Astrocyte (in vitro differentiated cells and primary cell): Measurements from ENCODE around the gene ANGPTL3. TPM values are rescaled to one million over a fixed set of nuclear protein-coding genes. Genes with fewer than 3 reads are reported as not detected.

Experiments
- DNase-seq: peaks from one replicate; pipeline ENCODE4 v3.0.0-alpha.2; 2010; ENCODE audit warnings: low read depth
- FAIRE-seq: peaks from 2 replicates; lab custom pipeline; 2011; peaks lifted over from hg19 to GRCh38; lab: Jason Lieb, UNC
- H2AFZ ChIP-seq: 2 replicates; pipeline ENCODE4 v1.6.0; 2012; ENCODE audit warnings: low read depth, low read length, inconsistent platforms
- H3K27ac ChIP-seq: 2 replicates; pipeline ENCODE4 v1.5.1; 2011; ENCODE audit warnings: low read depth, low read length, inconsistent platforms
- H3K27me3 ChIP-seq: 2 replicates; pipeline ENCODE4 v1.6.0; 2011; ENCODE audit warnings: low read length, inconsistent platforms; ENCODE audit not compliant: insufficient read depth
- H3K36me3 ChIP-seq: 2 replicates; pipeline ENCODE4 v1.5.1; 2011; ENCODE audit warnings: low read length, inconsistent platforms; ENCODE audit not compliant: insufficient read depth
- H3K4me1 ChIP-seq: 2 replicates; pipeline ENCODE4 v1.5.1; 2011; ENCODE audit warnings: low read length, inconsistent platforms; ENCODE audit not compliant: insufficient read depth
- H3K4me2 ChIP-seq: 2 replicates; pipeline ENCODE4 v1.6.0; 2012; ENCODE audit warnings: low read length, inconsistent platforms
- H3K4me3 ChIP-seq: 2 replicates; pipeline ENCODE4 v1.5.1; 2011; ENCODE audit warnings: low read depth, mild to moderate bottlenecking, low read length, inconsistent platforms; ENCODE audit not compliant: insufficient read depth
- H3K79me2 ChIP-seq: 2 replicates; pipeline ENCODE4 v1.6.0; 2012; ENCODE audit warnings: mild to moderate bottlenecking, low read length, inconsistent platforms; ENCODE audit not compliant: insufficient read depth
- H3K9ac ChIP-seq: 2 replicates; pipeline ENCODE4 v1.6.0; 2012; ENCODE audit warnings: mild to moderate bottlenecking, low read length, inconsistent platforms
- H3K9me3 ChIP-seq: 2 replicates; pipeline ENCODE4 v1.5.1; 2012; ENCODE audit warnings: low read depth, mild to moderate bottlenecking, low read length, inconsistent platforms; ENCODE audit not compliant: insufficient read depth
- H4K20me1 ChIP-seq: 2 replicates; pipeline ENCODE4 v1.6.0; 2012; ENCODE audit warnings: low read length, inconsistent platforms; ENCODE audit not compliant: insufficient read depth
- H3K27ac Mint-ChIP-seq: one replicate; pipeline ENCODE4 v1.8.0; 2021; ENCODE audit warnings: mild to moderate bottlenecking, mixed read lengths; ENCODE audit not compliant: unreplicated experiment
- H3K27me3 Mint-ChIP-seq: one replicate; pipeline ENCODE4 v1.8.0; 2021; ENCODE audit warnings: low read depth, mixed read lengths; ENCODE audit not compliant: unreplicated experiment
- H3K36me3 Mint-ChIP-seq: one replicate; pipeline ENCODE4 v1.8.0; 2021; ENCODE audit warnings: low read depth, mixed read lengths; ENCODE audit not compliant: unreplicated experiment
- H3K4me1 Mint-ChIP-seq: one replicate; pipeline ENCODE4 v1.8.0; 2021; ENCODE audit warnings: low read depth, mixed read lengths; ENCODE audit not compliant: unreplicated experiment
- H3K4me3 Mint-ChIP-seq: one replicate; pipeline ENCODE4 v1.8.0; 2021; ENCODE audit warnings: mild to moderate bottlenecking, moderate library complexity, mixed read lengths; ENCODE audit not compliant: unreplicated experiment
- H3K9me3 Mint-ChIP-seq: one replicate; pipeline ENCODE4 v1.8.0; 2021; ENCODE audit warnings: mild to moderate bottlenecking, mixed read lengths; ENCODE audit not compliant: unreplicated experiment
- EZH2 ChIP-seq: IDR thresholded peaks from 2 replicates; pipeline ENCODE4 v1.6.1; 2012; ENCODE audit warnings: mild to moderate bottlenecking, low read length, inconsistent platforms; ENCODE audit not compliant: insufficient read depth
- total RNA-seq: library from RNA; stranded (reverse); gene quantifications from 2 replicates; pipeline ENCODE4 v1.2.1, GENCODE V29; 2021
- TF ChIP-seq, protein P1 (sequence below): IDR thresholded peaks from 2 replicates; pipeline ENCODE4 v1.5.1; 2011; ENCODE audit warnings: low read depth, mild to moderate bottlenecking, inconsistent platforms, low read length, moderate library complexity; ENCODE audit not compliant: insufficient read depth

The ANGPTL3 gene
- total RNA-seq, 1 donor from 2014 or later: not detected

DNA sequence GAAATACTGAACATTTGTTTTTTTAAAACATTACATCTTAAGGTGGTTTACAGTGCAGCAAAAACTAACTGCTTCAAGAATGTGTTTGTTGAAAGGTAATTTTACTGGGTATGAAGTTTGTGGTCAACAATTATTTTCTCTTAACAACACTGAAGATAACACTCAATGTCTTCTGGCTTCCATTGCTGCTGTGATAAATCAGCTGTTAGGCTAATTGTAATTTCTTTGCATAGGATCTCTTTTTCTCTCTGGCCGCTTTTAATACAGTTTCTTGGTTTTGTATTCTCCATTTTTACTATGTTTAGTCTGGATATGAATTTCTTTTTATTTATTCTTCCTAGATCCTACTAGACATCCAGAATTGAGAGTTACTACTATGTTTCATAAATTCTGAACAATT, 46.0 kb downstream of the ANGPTL3 start:
- FAIRE-seq: no peak
- no peak overlapping the region for H3K9ac ChIP-seq
- no peak overlapping the region for H3K4me3 ChIP-seq
- no peak overlapping the region for H3K4me2 ChIP-seq
- no peaks in the 10 kb centered on the region for H3K9me3 ChIP-seq
- no peaks in the 10 kb centered on the region for H3K27me3 ChIP-seq
- H3K4me1 Mint-ChIP-seq: no peaks in the 10 kb centered on the region
- no peaks in the 10 kb centered on the region for H4K20me1 ChIP-seq
- no peaks in the 10 kb centered on the region for H3K79me2 ChIP-seq
- H3K27ac ChIP-seq: no peak overlapping the region
- peaks cover 34% of the 10 kb centered on the region for H3K36me3 Mint-ChIP-seq
- peaks cover 25% of the 10 kb centered on the region for H3K36me3 ChIP-seq
- H3K4me1 ChIP-seq: no peaks in the 10 kb centered on the region
- H2AFZ ChIP-seq: no peak overlapping the region
- no peaks in the 10 kb centered on the region for H3K27me3 Mint-ChIP-seq
- peaks cover 6% of the 10 kb centered on the region for H3K9me3 Mint-ChIP-seq
- no peak for DNase-seq
- no peak overlapping the region for H3K27ac Mint-ChIP-seq
- no peak for TF ChIP-seq EZH2
- TF ChIP-seq, protein P1, sequence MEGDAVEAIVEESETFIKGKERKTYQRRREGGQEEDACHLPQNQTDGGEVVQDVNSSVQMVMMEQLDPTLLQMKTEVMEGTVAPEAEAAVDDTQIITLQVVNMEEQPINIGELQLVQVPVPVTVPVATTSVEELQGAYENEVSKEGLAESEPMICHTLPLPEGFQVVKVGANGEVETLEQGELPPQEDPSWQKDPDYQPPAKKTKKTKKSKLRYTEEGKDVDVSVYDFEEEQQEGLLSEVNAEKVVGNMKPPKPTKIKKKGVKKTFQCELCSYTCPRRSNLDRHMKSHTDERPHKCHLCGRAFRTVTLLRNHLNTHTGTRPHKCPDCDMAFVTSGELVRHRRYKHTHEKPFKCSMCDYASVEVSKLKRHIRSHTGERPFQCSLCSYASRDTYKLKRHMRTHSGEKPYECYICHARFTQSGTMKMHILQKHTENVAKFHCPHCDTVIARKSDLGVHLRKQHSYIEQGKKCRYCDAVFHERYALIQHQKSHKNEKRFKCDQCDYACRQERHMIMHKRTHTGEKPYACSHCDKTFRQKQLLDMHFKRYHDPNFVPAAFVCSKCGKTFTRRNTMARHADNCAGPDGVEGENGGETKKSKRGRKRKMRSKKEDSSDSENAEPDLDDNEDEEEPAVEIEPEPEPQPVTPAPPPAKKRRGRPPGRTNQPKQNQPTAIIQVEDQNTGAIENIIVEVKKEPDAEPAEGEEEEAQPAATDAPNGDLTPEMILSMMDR: no peak
- no peak overlapping the region for H3K4me3 Mint-ChIP-seq

DNA sequence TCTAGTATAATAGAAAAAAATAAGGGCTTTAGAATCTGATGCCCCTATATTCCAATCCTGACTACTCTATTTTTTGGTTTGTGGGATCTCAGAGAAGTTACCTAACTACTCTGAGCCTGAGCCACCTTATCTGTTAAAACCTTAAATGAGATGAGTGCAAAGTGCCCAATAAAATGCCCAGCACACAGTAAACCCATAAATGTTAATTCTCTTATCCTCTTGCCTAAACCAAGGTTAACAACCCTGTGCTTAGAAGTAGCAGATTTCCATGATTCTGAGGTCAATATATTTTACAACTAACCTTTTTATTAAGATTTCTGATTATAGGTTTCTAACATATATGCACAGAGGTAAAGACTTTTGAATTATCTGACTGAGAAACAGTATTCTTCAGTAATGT, 55.1 kb downstream of the ANGPTL3 start:
- Histone ChIP-seq H3K4me3 (no peak overlapping the region), H3K79me2 (peaks cover 27% of the 10 kb centered on the region), H3K27me3 (no peaks in the 10 kb centered on the region), H3K4me1 (no peaks in the 10 kb centered on the region), H3K36me3 (peaks cover 9% of the 10 kb centered on the region), H3K27ac (no peak overlapping the region), H4K20me1 (peaks cover 4% of the 10 kb centered on the region), H3K9me3 (no peaks in the 10 kb centered on the region), H3K9ac (no peak overlapping the region), H2AFZ (no peak overlapping the region), H3K4me2 (no peak overlapping the region)
- Mint-ChIP-seq H3K4me1 (no peaks in the 10 kb centered on the region), H3K27ac (no peak overlapping the region), H3K4me3 (no peak overlapping the region), H3K27me3 (no peaks in the 10 kb centered on the region), H3K36me3 (peaks cover 6% of the 10 kb centered on the region), H3K9me3 (no peaks in the 10 kb centered on the region)
- no peak for DNase-seq
- TF ChIP-seq, protein P1: no peak
- no peak for TF ChIP-seq EZH2
- FAIRE-seq: no peak

DNA sequence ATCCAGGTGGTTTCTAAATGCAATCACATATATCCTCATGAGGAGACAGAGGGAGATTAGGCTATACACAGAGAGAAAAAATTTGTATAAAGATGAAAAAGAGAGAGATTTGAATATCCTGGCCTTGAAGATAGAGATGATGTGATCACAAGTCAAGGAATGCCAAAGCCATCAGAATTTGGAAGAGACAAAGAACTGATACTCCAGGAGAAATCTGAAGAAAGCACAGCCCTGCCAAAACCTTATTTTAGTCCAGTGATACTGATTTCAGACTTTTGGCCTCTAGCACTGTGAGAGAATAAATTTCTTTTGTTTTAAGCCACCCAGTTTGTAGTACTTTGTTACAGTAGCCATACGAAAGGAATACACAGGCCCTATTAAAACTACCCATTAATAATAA, 57.4 kb downstream of the ANGPTL3 start:
- Mint-ChIP-seq H3K27ac (no peak overlapping the region), H3K4me3 (no peak overlapping the region), H3K36me3 (peaks cover 7% of the 10 kb centered on the region), H3K4me1 (no peaks in the 10 kb centered on the region), H3K9me3 (no peaks in the 10 kb centered on the region), H3K27me3 (no peaks in the 10 kb centered on the region)
- Histone ChIP-seq H4K20me1 (peaks cover 7% of the 10 kb centered on the region), H3K36me3 (peaks cover 7% of the 10 kb centered on the region), H3K4me3 (no peak overlapping the region), H2AFZ (no peak overlapping the region), H3K27me3 (no peaks in the 10 kb centered on the region), H3K27ac (no peak overlapping the region), H3K9ac (no peak overlapping the region), H3K9me3 (no peaks in the 10 kb centered on the region), H3K79me2 (peaks cover 48% of the 10 kb centered on the region), H3K4me2 (no peak overlapping the region), H3K4me1 (no peaks in the 10 kb centered on the region)
- DNase-seq: no peak
- TF ChIP-seq EZH2: no peak
- TF ChIP-seq, protein P1: no peak
- FAIRE-seq: no peak

Other genes with a start within 250 kb of the ANGPTL3 start
- 11.4 and 12.8 TPM in 2 replicates for gene USP1, start 160.5 kb upstream of the ANGPTL3 start, total RNA-seq
- 68.7 and 71.2 TPM in 2 replicates for gene DOCK7, start 90.9 kb downstream of the ANGPTL3 start, total RNA-seq
- 7.0 and 8.5 TPM in 2 replicates for gene ATG4C, start 186.6 kb downstream of the ANGPTL3 start, total RNA-seq